H1 (cell line): ENCODE results near the gene CTSL. TPM values are rescaled to one million over a fixed set of nuclear protein-coding genes. Genes with fewer than 3 reads are reported as not detected.

Source experiments
- CEBPB ChIP-seq: IDR thresholded peaks from 2 replicates; pipeline ENCODE4 v1.6.1; 2012; ENCODE audit warnings: low read depth, low read length
- HDAC6 ChIP-seq: IDR thresholded peaks from one replicate; pipeline ENCODE4 v1.7.1; 2012; ENCODE audit warnings: low read depth, mild to moderate bottlenecking, inconsistent platforms, low read length, moderate library complexity
- polyA plus RNA-seq, 7 experiments: library from polyadenylated mRNA; depleted of rRNA in 3 of 7; stranded (reverse) in 5 of 7; unstranded in 2 of 7; fragments of >200 nt in 5 of 7; fragments of 200-250 nt in 2 of 7; gene quantifications; 1 replicate in 5 of 7; 2 replicates in 1 of 7; 4 replicates in 1 of 7; pipeline versions ENCODE4 v1.2.1 to v1.2.3, GENCODE V29; 2011 to 2013; ENCODE audit warnings: missing spikeins in 2 of 7, mixed read lengths in 2 of 7
- total RNA-seq: library from RNA; stranded (reverse); fragmentation: NEBNext Ultra II Directional; extraction: Animal tissue kit (Norgen Biotek cat#: 25700); gene quantifications from 2 replicates; pipeline ENCODE4 v1.2.1, GENCODE V29; 2021

The CTSL gene
- total and polyA plus RNA-seq, 2 of the 8 experiments (the other 6 are each of a cell fraction or from before 2014, with no cell fraction given) = 34.2 to 38.2 TPM

GRCh38 chr9:87707805-87708506, 18.0 kb upstream of the CTSL start (continued):
- TF ChIP-seq CEBPB = no peak
- no peak for TF ChIP-seq HDAC6
- TF ChIP-seq, all 59 proteins: peak for 0
